Measurements from ENCODE around the gene MYO1F.

The MYO1F gene

DNA sequence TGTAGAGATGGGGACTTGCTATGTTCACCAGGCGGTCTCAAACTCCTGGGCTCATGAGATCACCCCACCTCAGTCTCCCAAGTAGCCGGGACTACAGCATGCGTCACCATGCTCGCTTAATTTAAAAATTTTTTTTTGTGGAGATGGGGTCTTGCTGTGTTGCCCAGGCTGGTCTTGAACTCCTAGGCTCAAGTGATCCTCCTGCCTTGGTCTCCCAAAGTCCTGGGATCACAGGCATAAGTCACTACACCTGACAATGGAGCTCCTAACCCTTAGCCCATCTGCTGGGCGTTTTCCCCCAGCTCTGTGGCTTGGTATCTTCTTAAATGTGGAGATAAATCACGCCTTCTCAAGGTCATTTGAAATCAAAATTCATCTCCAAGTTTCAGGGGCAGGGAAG, 39.6 kb upstream of the MYO1F start:
- Histone ChIP-seq H3K36me3 (ENCODE audit: control insufficient read depth, insufficient read depth, low read length) (no peaks in the 10 kb centered on the region), H3K27me3 (replicated peaks; ENCODE audit: control insufficient read depth, insufficient read depth, low read length) (no peaks in the 10 kb centered on the region), H3K4me3 (replicated peaks; ENCODE audit: low read depth, low read length) (no peak overlapping the region)
- no peak for DNase-seq (ENCODE audit: extremely low read depth, insufficient read length)
- TF ChIP-seq, protein P1, sequence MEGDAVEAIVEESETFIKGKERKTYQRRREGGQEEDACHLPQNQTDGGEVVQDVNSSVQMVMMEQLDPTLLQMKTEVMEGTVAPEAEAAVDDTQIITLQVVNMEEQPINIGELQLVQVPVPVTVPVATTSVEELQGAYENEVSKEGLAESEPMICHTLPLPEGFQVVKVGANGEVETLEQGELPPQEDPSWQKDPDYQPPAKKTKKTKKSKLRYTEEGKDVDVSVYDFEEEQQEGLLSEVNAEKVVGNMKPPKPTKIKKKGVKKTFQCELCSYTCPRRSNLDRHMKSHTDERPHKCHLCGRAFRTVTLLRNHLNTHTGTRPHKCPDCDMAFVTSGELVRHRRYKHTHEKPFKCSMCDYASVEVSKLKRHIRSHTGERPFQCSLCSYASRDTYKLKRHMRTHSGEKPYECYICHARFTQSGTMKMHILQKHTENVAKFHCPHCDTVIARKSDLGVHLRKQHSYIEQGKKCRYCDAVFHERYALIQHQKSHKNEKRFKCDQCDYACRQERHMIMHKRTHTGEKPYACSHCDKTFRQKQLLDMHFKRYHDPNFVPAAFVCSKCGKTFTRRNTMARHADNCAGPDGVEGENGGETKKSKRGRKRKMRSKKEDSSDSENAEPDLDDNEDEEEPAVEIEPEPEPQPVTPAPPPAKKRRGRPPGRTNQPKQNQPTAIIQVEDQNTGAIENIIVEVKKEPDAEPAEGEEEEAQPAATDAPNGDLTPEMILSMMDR (IDR thresholded peaks at IDR 0.05; ENCODE audit: insufficient read depth, low read length, poor library complexity, severe bottlenecking) = no peak

DNA sequence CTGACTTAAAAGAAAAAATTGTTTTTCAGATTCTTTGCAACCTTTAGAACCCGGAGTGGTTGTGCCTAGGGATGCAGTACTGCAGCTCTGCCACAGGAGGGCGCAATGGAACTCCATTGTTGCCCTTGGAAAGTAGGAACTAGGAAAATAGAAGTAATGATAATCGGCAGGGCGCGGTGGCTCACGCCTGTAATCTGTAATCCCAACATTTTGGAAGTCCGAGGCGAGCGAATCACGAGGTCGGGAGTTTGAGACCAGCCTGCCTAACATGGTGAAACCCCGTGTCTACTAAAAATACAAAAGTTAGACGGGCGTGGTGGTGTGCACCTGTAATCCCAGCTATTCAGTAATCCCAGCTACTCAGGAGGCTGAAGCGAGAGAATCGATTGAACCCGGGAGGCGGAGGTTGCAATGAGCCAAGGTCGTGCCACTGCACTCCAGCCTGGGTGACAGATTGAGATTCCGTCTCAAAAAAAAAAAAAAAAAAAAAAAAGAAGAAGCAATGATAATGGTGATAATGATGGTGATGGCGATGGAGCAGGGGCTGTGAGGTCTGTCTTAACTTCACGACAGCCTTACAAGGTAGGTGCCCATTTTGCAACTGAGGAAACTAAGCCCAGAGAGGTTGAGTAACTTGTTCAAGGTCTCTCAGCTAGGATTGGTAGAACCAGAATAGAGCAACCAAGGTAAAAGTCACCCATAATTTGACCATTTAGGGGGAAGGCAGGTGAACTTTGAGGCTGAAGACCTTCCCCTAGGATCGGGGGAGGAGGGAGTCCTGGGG, 38.8 kb upstream of the MYO1F start:
- Histone ChIP-seq H3K27me3 (replicated peaks; ENCODE audit: control insufficient read depth, insufficient read depth, low read length) (no peaks in the 10 kb centered on the region), H3K36me3 (ENCODE audit: control insufficient read depth, insufficient read depth, low read length) (no peaks in the 10 kb centered on the region), H3K4me3 (replicated peaks; ENCODE audit: low read depth, low read length) (no peak overlapping the region)
- DNase-seq (ENCODE audit: extremely low read depth, insufficient read length) = no peak
- TF ChIP-seq, protein P1 (IDR thresholded peaks at IDR 0.05; ENCODE audit: insufficient read depth, low read length, poor library complexity, severe bottlenecking) = peak; percentile 89

DNA sequence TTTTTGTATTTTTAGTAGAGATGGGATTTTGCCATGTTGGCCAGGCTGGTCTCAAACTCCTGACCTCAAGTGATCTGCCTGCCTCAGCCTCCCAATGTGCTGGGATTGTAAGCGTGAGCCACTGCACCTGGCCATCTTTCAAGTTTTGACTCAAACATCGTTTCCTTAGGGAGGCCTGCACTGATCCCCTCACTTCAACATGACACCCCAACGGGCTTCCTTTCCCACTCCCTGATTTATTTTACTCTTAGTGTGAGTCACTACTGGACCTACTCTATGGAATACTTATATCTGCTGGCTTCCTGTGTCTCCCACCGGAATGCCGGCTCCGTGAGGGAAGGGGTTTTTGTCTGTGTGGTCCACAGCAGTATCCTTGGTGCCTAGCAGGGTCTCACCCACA, 37.8 kb upstream of the MYO1F start:
- DNase-seq (ENCODE audit: extremely low read depth, insufficient read length) = no peak
- Histone ChIP-seq H3K27me3 (replicated peaks; ENCODE audit: control insufficient read depth, insufficient read depth, low read length) (no peaks in the 10 kb centered on the region), H3K36me3 (ENCODE audit: control insufficient read depth, insufficient read depth, low read length) (no peaks in the 10 kb centered on the region), H3K4me3 (replicated peaks; ENCODE audit: low read depth, low read length) (no peak overlapping the region)
- TF ChIP-seq, protein P1 (IDR thresholded peaks at IDR 0.05; ENCODE audit: insufficient read depth, low read length, poor library complexity, severe bottlenecking) = no peak

DNA sequence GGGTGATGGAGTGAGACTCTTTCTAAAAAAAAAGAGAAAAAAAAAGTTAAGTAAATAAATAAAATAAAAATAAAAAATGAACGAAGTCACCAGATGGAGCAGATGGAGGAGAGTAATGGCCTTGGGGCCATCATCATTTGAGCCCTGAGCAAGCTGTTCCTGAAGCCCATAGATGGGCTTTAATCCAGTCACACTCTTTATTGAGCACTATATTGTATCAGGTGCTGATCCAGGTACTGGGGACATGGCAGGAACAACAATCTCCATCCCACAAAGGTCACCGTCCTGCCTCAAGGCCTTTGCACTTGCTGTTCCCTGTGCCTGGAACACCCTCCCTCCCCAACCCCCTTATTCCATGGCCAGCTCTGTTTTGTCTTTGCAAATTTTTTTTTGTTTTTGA, 37.2 kb upstream of the MYO1F start:
- Histone ChIP-seq H3K27me3 (replicated peaks; ENCODE audit: control insufficient read depth, insufficient read depth, low read length) (no peaks in the 10 kb centered on the region), H3K36me3 (ENCODE audit: control insufficient read depth, insufficient read depth, low read length) (no peaks in the 10 kb centered on the region), H3K4me3 (replicated peaks; ENCODE audit: low read depth, low read length) (no peak overlapping the region)
- DNase-seq (ENCODE audit: extremely low read depth, insufficient read length) = no peak
- TF ChIP-seq, protein P1 (IDR thresholded peaks at IDR 0.05; ENCODE audit: insufficient read depth, low read length, poor library complexity, severe bottlenecking) = no peak

DNA sequence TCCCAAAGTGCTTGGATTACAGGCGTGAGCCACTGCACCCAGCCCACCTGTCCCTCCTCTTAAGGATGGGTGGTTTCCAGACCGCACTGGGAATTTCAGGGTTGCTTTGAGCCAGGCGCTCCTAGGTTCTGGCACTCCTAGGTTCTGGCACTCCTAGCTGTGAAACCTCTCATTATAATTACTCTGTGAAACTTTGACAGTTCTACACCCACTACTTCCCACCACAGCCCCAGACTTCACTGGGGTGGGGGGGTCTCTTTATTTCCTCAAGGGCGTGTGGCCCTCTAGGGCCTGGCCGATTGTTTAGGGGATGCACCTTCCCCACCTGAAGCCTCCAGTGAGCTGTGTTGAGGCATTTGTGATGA, 35.5 kb upstream of the MYO1F start:
- TF ChIP-seq, protein P1 (IDR thresholded peaks at IDR 0.05; ENCODE audit: insufficient read depth, low read length, poor library complexity, severe bottlenecking) = no peak
- no peaks in the 10 kb centered on the region; the same call in 1 of the 2 replicates for H3K27me3 ChIP-seq (replicated peaks; ENCODE audit: control insufficient read depth, insufficient read depth, low read length)
- no peaks in the 10 kb centered on the region for H3K36me3 ChIP-seq (ENCODE audit: control insufficient read depth, insufficient read depth, low read length)
- no peak for DNase-seq (ENCODE audit: extremely low read depth, insufficient read length)
- no peak overlapping the region for H3K4me3 ChIP-seq (replicated peaks; ENCODE audit: low read depth, low read length)
